Caco-2 (cell line): ENCODE results near the gene SLCO2A1. TPM values are rescaled to one million over a fixed set of nuclear protein-coding genes. Genes with fewer than 3 reads are reported as not detected.

Source experiments
- BruUV-seq: library from RNA; stranded (reverse); fragments of 400-500 nt; replicated peaks from 2 replicates; lab custom pipeline; 2021; lab: Mats Ljungman, UMichigan
- CTCF ChIA-PET: fragments of 300-600 bp; sonication (Branson Sonifier 250); formaldehyde crosslinking; loops from one replicate; lab custom pipeline; 2022; ENCODE audit warnings: antibody characterized with exemption; lab: Charles Lee
- POLR2A ChIA-PET: fragments of 300-600 bp; sonication (Branson Sonifier 250); formaldehyde crosslinking; loops from one replicate; lab custom pipeline; 2022; ENCODE audit warnings: antibody characterized with exemption; lab: Charles Lee
- DNase-seq, 2 experiments: peaks; one replicate each; pipeline versions ENCODE4 v3.0.0 to v3.0.0-alpha.2; 2020 to 2022
- H3K27me3 ChIP-seq: replicated peaks from 2 replicates; pipeline ENCODE4 v1.6.0; 2011; ENCODE audit warnings: low read length; ENCODE audit not compliant: control insufficient read depth, insufficient read depth
- H3K36me3 ChIP-seq: 2 replicates; pipeline ENCODE4 v1.5.1; 2011; ENCODE audit warnings: low read length; ENCODE audit not compliant: control insufficient read depth, insufficient read depth
- H3K4me1 ChIP-seq: fragments of 250-450 bp; sonication (Bioruptor Pico); 2 replicates; pipeline ENCODE4 v1.5.1; 2020; ENCODE audit warnings: mild to moderate bottlenecking
- H3K4me3 ChIP-seq: 2 replicates; pipeline ENCODE4 v1.5.1; 2011; ENCODE audit warnings: low read depth, mild to moderate bottlenecking, control low read depth, low read length
- H3K9me3 ChIP-seq: fragments of 250-450 bp; sonication (Bioruptor Pico); 2 replicates; pipeline ENCODE4 v1.5.1; 2020; ENCODE audit warnings: mild to moderate bottlenecking, moderate library complexity
- H3K27ac Mint-ChIP-seq: one replicate; pipeline ENCODE4 v1.8.0; 2022; ENCODE audit warnings: mixed read lengths; ENCODE audit not compliant: unreplicated experiment
- H3K27me3 Mint-ChIP-seq: one replicate; pipeline ENCODE4 v1.8.0; 2022; ENCODE audit warnings: mixed read lengths; ENCODE audit not compliant: insufficient read depth, unreplicated experiment
- H3K36me3 Mint-ChIP-seq: one replicate; pipeline ENCODE4 v1.8.0; 2022; ENCODE audit warnings: mild to moderate bottlenecking, mixed read lengths; ENCODE audit not compliant: insufficient read depth, unreplicated experiment
- H3K4me1 Mint-ChIP-seq: one replicate; pipeline ENCODE4 v1.8.0; 2022; ENCODE audit warnings: low read depth, mixed read lengths; ENCODE audit not compliant: unreplicated experiment
- H3K4me3 Mint-ChIP-seq: one replicate; pipeline ENCODE4 v1.8.0; 2022; ENCODE audit warnings: mild to moderate bottlenecking, moderate library complexity, mixed read lengths; ENCODE audit not compliant: unreplicated experiment
- H3K9me3 Mint-ChIP-seq: one replicate; pipeline ENCODE4 v1.8.0; 2022; ENCODE audit warnings: mixed read lengths; ENCODE audit not compliant: unreplicated experiment
- CTCF ChIP-seq, 2 experiments: fragments of 200-600 bp in 1 of 2; IDR thresholded peaks; 1 replicate in 1 of 2; 2 replicates in 1 of 2; pipeline versions ENCODE4 v1.5.1 to v1.8.0; 2011 to 2022; ENCODE audit warnings: antibody characterized with exemption in 1 of 2, control low read depth in 1 of 2, inconsistent platforms in 1 of 2, low read depth in 1 of 2, low read length in 1 of 2, mild to moderate bottlenecking in 1 of 2, moderate library complexity in 1 of 2; ENCODE audit not compliant: insufficient read depth in 1 of 2, severe bottlenecking in 1 of 2, unreplicated experiment in 1 of 2
- intact Hi-C: fragments of 100-400 bp; cut with micrococcal nuclease; formaldehyde crosslinking; loops from one replicate; pipeline ENCODE4 v1.10.0; 2022; ENCODE audit not compliant: unreplicated experiment
- total RNA-seq: library from RNA; stranded (reverse); gene quantifications from 2 replicates; pipeline ENCODE4 v1.2.3, GENCODE V29; 2022

Gene SLCO2A1
- total RNA-seq, 1 experiment from 2014 or later, result 2.5 TPM

DNA sequence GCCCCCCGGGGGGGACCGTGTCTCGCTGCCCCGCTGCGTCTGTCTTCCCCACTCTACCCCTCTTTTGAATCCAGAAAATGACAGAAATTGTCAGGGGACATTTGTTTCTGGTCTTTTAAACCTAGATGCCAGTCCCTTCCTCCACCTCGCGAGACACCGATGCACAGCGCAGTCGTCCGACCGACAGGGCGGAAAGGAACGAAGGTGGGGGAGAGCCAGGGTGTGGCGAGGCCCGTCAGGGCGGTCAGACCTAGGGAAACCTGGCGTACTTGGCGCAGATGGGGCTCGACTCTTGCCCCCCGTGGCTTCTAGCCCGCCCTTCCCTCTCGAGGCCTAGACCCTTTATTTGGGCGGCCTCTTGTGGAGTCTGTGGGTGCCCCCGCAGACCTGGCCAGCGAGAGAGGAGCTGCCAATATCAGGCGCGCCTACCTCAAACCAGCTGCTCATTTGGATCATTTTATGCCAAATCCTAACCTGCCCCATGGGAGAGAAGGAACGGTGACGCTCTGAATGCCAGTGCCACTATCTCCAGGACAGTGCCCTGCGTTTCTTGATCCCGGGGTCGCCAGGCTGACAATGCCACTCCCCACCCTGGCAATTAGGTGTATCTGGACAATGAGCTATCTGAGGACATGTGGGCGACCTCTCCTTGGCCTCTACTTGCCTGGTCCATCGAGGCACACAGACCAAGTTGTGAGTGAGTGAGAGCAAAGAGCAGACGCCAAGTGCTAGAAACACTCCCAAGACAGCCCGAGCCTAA lies 133.5 kb downstream of the SLCO2A1 start:
- Mint-ChIP-seq H3K27ac (no peak overlapping the region), H3K4me1 (no peaks in the 10 kb centered on the region), H3K4me3 (peak overlapping the region; percentile 89), H3K27me3 (peaks cover 15% of the 10 kb centered on the region), H3K36me3 (no peaks in the 10 kb centered on the region), H3K9me3 (no peaks in the 10 kb centered on the region)
- Histone ChIP-seq H3K4me1 (0 out of 2 replicates have a peak, but pooled peaks cover 3% of the 10 kb centered on the region), H3K4me3 (peak overlapping the region; percentile 61), H3K36me3 (no peaks in the 10 kb centered on the region; the same call in 1 of the 2 replicates), H3K27me3 (peaks cover 5% of the 10 kb centered on the region), H3K9me3 (no peaks in the 10 kb centered on the region)
- no TSS peak for BruUV-seq
- intact Hi-C loops, result loop anchor here (5.0 kb wide), 1 partner anchor 69 kb away; no protein-coding TSS in a partner anchor
- ChIA-PET POLR2A (no interaction called here), CTCF (no interaction called here)
- DNase-seq, result no peak
- no peak for TF ChIP-seq CTCF (IDR thresholded peaks at IDR 0.05; ENCODE audit: insufficient read depth in 1 of 2, low read depth in 1 of 2, low read length in 1 of 2, severe bottlenecking in 1 of 2, unreplicated experiment in 1 of 2)

DNA sequence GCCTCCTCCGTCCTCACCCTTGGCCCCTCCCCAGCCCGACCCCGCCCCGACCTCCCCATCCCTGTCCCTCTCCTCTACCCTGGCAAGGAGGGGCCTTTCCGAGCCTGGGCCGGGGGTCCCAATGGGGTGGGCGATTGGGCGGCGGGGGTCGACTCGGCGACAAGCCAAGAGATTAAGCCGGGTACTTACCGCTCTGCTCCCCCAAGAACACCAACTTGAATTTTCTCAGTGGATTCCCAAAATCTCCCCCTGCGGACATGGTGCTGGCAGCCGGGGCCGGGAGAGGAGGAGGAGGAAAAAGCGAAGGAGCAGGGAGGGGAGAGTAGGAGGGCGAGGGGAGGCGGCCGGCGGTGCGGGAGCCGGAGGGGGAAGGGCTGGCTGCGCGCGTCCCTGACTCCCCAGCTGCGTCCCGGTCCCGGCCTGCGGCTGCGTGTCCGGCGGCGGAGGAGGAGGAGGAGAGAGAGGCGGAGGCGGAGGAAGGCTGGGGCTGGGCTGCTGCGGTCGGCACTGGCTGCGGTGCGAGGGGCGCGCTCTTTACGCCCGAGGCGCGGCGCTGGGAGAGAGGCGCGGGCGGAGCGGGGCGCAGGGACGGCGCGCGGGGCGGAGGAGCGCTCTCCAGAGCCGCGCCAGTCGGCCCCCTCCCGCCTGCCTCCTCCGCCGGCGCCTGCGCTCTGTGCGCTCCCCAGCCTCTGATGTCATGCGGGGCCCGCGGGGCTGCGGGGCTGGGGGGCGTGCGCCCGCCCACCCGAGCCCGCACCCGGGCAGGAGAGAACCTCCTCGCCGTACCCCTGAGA lies 134.3 kb downstream of the SLCO2A1 start, which contains the start of gene RAB6B:
RAB6B (minus strand) TSS at position 675 of the 794 bp plus-strand sequence; CDS start at position 259, 416 bp downstream.
- no peak for TF ChIP-seq CTCF (IDR thresholded peaks at IDR 0.05; ENCODE audit: insufficient read depth in 1 of 2, low read depth in 1 of 2, low read length in 1 of 2, severe bottlenecking in 1 of 2, unreplicated experiment in 1 of 2)
- ChIA-PET POLR2A (no interaction called here), CTCF (no interaction called here)

More for the DNA sequence above, 134.3 kb downstream of the SLCO2A1 start, which contains the start of gene RAB6B:
- Histone ChIP-seq H3K9me3 (no peaks in the 10 kb centered on the region), H3K4me1 (0 out of 2 replicates have a peak, but pooled peaks cover 3% of the 10 kb centered on the region), H3K27me3 (peaks cover 5% of the 10 kb centered on the region), H3K36me3 (no peaks in the 10 kb centered on the region; the same call in 1 of the 2 replicates), H3K4me3 (peak within 1 kb of the TSS; percentile 61)
- BruUV-seq, result no TSS peak
- Mint-ChIP-seq H3K9me3 (no peaks in the 10 kb centered on the region), H3K27me3 (peaks cover 18% of the 10 kb centered on the region), H3K36me3 (no peaks in the 10 kb centered on the region), H3K27ac (no peak within 1 kb of the TSS), H3K4me3 (peak within 1 kb of the TSS; percentile 89), H3K4me1 (no peaks in the 10 kb centered on the region)
- intact Hi-C loops, result loop anchor here (5.0 kb wide), 1 partner anchor 68 kb away; no protein-coding TSS in a partner anchor
- DNase-seq, result peak in 1 of 2 experiments; percentile 53
